Colon (tissue), 2 donors: ENCODE measurements around the gene AGL.
"Not testable (repeated sequence)": the region's sequence is repeated elsewhere in the genome, so short reads cannot be mapped to it uniquely, and the experiment has no call there.

Experiments
- FAIRE-seq: peaks from 2 replicates; lab custom pipeline; 2012; peaks lifted over from hg19 to GRCh38; lab: Jason Lieb, UNC
- donor health status: control.
- donor health status: control.

Gene AGL

DNA sequence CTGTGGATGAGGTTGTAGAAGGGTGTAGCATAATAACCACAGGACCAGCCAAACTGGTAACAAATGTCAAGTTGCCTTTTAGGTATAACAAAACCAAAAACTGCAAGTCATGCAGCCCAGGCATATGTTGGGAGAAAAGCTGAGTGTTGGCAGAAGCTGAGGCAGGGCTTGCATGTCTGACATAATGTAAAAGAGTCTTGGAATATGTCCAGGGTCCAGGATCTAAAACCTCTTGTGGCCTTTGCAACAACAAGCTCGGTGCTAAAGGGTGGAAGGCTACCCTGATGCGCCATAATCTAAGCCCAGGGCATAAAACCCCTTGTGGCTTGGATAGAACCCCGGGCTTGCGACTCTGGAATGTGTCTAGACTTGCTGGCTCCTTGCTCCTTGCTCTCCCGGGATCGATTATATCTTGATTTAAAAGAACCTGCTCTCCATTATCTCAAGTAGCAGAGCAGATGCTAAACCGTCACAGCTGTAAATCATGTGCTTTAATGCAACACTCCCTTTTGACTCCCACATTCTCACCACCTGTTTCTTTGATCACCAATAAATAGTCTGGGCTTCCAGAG is 93.1 kb downstream of the AGL start:
- no peak for FAIRE-seq

DNA sequence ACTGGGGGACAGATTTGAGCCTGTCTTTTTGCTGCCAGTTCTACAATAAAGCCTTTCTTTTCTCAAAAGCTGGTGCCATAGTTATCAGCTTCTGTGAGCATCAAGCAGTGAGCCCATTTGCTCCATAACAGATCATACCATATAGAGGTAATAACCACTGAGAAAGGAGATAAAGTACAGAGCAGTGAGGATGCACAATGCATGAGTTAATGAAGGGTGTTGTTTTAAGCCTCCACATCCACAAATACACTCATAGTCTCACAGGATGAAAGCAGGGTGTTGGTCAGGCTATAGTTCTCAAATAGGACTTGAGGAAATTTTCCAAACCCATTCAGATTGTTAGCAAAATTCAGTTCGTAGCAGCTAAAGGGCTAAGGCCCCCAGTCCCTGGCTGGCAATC is 94.0 kb downstream of the AGL start:
- no peak for FAIRE-seq

DNA sequence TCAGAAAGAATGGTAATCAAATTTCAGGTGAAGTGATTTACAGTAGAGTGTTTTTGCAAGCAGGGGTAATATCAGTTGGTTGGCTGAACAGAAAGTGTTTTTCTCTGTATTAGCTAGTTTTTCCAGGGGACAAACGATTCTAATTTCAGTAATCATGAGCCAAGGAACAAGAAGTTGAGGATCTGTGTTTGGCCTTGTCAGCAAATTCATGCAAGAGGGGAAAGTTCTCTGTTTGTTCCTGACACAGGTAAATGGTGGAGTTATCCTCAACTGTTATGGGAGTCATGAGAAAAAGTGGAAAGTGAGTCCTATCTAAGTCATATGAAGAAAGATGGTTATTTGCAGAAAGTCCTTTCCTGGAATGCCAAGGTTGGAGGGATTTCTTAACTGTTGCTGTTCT is 95.0 kb downstream of the AGL start:
- FAIRE-seq = no peak

DNA sequence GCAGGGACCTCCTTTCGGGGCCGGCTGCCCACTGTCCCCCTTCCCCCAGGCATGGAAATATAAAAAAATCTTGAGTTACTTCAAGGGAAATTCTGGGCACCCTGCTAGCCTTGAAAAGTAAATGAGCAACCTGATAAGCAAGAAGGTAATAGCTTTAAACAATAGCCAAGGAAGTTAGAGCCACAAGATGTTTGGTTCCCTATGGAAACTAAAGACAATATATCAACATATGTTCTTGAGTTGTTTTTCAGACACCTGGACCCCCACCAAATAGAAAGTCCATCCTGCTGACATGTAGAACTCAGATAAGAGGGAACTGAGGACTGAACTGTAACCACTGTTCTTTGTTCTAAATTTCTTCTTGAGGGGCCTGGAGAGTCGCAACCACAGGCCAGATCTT is 100.3 kb downstream of the AGL start:
- FAIRE-seq = no peak

DNA sequence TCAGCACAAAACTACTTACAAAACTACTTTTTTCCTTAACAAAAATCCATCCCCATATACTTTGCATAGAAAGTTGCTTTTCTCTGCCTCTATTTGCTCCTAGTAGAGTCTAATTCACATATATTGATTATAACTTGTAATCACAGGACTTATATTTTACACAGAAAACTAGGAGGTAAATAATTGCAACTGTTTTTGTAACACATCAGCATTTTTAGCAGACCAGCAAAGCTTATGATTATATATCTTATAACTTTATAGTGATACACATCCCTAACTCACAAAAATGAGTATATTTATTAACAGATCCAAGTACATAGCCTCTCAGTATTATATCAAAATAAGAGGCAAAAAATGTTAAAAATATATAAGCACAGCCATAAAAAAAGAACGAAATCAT is 102.4 kb downstream of the AGL start:
- FAIRE-seq = no peak

DNA sequence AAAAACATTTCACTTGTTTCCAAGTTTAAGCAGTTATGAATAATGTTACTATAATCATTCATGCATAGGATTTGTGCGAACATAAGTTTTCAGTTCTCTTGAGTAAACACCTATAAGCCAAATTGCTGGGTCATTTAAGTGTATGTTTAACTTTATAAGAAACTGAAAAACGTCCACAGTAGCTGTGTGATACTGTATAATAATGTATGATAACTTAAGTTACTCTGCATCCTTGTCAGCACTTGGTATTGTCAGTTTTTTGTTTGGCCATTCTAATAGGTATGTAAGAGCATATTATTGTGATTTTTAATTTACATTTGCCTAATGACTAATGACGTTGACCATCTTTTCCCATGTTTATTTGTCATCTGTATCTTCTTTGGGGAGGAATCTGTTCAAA is 105.2 kb downstream of the AGL start:
- no peak for FAIRE-seq

DNA sequence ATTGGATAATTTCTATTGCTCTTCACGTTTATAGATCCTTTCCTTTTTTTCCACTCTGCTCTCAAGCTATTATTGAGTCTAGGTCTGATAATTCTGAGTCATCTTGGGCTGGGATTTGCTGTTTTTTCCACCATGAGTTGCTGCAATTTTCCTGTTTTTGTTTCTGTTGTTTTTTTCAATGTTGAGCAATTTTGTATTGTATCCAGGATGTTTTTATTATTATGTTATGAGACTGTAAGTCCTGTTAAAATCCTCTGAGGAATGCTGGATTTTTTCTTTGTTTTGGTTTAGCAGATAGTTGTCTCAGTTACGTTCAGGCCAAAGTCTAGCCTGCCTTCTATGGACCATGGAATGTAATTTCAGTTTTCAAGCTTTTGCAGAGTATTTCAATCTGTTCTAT is 106.6 kb downstream of the AGL start:
- FAIRE-seq = no peak

DNA sequence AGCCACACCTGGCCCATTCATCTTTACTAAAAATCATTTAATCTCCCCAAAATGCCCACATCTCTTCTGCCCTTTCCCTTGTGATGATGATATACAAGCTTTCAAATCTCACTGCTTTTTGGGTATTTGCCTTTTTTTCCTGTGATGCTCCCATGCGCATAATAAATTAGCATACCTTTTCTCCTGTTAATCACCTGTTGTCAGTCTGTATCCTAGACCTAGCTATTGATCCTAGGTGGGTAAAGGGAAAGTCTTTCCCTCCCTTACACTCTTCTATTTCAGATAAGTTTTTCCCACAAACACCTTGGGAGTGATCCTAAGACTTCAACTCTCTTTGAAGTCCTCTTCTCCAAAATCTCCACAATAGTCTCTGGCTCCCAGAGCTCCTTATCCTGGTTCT is 107.7 kb downstream of the AGL start:
- FAIRE-seq = no peak

DNA sequence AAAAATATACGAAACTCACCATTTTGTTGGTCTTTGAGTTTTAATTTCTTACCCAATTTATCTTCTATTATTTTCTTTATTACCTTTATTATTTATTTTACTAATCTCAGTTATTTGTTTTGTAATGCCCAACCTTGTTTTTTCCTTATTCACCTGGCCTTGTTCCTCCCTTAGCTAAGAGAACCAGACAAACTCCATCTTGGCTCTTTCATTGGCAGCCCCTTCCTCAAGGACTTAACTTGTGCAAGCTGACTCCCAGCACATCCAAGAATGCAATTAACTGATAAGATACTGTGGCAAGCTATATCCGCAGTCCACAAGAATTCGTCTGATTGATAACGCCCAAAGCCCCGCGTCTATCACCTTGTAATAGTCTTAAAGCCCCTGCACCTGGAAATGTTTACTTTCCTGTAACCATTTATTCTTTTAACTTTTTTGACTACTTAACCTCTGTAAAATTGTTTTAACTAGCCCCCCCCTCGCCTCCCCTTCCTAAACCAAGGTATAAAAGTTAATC is 109.1 kb downstream of the AGL start:
- FAIRE-seq = not testable (repeated sequence)

DNA sequence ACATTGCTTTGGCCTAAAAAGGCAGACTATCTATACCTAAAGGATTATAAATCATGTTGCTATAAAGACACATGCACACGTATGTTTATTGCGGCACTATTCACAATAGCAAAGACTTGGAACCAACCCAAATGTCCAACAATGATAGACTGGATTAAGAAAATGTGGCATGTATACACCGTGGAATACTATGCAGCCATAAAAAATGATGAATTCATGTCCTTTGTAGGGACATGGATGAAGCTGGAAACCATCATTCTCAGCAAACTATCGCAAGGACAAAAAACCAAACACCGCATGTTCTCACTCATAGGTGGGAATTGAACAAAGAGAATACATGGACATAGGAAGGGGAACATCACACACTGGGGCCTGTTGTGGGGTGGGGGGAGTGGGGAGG is 110.1 kb downstream of the AGL start:
- not testable (repeated sequence) for FAIRE-seq

DNA sequence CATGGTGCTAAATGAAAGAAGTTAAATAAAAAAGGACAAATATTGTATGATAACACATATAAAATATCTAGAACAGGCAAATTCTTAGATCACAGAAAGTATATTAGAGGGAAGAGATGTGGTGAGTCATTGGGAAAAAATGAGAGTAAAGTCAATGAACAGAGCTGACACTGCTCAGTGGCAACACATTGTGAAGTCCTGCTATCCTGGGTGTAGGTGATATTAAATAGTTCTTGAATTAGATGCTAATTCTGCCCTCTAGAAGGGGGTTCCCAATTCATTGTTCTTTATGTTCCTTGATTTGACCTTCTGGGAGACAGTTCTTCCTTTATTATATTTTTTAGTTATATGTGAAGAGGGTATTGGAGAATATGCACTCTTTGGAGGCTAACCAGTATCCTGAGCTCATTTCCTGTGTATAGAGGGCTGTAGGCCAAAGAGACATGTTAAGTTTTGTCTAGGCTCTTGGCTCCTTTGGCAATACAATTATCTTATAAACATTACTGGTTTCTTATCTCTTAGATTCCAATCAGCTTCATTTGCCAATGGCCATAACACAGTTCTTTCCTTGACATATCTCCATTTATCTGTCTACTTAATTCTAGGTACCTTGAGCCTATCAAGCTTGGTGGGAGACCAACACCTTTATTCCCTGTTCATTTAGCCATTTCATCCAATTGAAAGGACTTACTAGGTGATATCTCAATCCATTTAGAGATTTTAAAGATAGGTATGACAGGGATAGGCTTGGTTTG is 113.1 kb downstream of the AGL start:
- FAIRE-seq = no peak

DNA sequence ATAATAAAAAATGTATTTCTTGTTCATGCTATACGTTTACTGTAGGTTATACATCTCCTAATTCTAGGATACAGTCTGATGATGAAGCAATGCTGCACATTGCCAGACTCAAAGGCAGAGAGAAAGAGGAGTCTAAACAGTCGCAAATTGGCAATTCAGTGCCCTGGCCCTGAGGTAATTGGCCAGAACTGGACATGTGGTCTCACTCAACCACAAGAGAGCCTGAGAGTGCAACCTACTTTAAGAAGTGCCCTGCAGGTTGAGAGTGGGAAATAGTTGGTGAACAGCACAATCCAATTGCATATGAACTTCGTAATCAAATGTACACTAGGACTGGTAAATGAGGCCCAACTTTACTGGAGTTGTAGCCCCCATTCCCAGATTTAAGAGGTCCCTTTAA is 114.6 kb downstream of the AGL start:
- FAIRE-seq = no peak

DNA sequence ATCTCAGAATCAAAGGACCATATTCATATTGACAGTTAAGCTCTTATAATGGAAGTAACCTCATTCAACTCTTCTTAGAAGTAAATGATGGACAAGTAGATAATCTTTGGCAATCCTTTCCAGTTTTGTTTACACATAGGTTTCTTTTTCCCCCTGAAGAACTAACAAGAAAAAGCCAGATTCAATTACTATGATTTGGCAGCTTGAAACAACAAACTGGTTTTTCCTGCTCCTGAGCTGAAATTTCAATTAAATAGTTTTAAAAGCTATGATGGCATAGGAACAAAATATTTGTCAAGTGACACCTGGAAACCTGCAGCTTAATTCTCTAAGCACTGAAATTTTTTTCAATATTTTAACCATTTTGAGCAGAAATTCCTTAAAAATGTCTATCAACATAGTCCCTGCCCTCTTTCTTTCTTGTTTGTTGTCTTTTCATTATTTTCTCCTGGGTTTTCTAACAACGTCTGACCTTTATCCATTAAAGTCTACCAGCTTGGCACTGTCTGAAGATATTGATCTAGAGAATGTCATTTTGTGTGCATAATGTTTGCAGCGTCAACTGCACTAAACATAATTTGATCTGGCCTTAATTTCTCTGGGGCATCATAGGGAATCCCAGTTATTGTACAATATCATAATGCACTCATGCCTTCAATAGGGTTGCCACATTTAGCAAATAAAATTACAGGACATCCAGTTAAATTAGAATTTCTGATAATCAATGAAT is 115.7 kb downstream of the AGL start:
- no peak for FAIRE-seq

DNA sequence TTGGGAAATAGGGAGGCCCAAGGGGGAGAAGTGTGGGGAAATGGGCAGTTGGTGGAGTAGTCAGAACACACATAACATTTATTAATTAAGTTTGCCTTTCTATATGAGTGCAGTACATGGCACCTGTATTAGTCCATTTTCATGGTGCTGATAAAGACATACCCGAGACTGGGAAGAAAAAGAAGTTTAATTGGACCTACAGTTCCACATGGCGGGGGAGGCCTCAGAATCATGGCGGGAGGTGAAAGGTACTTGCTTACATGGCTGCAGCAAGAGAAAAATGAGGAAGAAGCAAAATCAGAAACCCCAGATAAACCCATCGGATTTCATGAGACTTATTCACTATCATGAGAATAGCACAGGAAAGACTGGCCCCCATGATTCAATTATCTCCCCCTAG is 118.1 kb downstream of the AGL start:
- FAIRE-seq = no peak

DNA sequence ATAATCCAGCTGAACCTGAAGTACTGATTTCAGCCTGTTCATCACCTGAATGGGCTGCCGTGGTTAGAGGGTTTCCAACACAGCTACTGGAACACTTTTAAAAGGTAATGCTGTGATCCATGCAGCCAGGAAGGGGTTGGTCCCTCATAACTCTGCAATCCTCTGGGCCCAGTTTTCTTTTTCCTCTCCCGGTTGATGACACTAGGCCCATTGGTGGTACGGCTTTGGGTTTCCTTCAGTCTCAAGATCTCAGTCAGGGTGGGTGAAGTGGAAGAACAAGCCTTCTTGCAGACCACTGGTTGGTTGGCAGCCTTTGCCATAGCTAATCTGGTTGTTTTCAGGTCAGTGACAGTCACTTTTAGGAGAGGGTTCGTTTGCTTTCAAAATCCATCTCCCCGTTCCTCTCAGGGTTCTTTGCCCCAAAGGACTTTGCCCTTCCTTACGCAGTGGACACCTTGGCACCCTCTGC is 119.1 kb downstream of the AGL start:
- no peak for FAIRE-seq

DNA sequence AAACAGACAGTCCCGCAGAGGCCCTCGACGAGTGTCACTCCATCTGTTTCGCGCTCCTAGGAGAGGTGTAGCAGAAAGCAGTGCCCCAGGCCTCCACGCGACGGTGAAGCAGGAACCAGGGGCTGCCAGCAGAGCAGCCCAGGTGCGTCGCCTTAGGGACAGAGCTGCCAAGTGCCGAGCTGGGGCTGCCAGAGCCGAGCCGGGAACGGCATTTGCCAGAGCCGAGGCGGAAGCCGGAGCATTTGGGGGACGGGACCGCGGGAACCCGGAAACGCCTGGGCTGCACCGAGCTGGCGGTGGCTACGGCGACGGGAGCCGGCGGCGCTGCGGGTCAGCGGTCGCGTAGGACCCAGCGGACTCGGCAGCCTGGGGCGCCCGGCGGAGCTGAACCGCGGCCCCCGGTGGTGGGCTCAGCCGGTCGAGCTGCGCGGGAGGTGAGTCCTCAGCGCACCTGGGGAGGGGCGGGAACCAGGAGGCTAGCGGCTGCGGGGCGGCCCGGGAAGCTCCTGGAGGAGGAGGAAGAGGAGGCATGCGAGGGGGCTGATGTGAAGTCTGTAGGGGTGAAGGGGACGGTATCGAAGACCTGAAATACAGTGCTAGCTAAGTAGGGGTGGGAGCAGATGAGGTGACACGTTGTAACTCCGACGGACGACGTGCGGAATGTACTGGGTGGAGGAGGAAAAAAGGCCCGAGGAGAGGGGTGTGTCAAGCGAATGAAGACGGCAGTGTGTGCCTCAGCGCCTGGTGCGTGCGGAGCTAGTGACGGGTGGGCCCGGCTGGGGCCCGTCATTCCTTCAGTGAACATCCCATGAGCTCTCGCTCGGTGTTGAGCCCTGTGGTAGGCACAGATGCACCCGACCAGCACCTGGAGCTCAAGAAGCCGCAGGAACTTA is 119.8 kb downstream of the AGL start, which contains the start of gene SLC35A3:
SLC35A3 (plus strand) TSS at position 268 of the 893 bp plus-strand sequence. CDS start 23,559 bp downstream, outside the sequence.
- no peak for FAIRE-seq

DNA sequence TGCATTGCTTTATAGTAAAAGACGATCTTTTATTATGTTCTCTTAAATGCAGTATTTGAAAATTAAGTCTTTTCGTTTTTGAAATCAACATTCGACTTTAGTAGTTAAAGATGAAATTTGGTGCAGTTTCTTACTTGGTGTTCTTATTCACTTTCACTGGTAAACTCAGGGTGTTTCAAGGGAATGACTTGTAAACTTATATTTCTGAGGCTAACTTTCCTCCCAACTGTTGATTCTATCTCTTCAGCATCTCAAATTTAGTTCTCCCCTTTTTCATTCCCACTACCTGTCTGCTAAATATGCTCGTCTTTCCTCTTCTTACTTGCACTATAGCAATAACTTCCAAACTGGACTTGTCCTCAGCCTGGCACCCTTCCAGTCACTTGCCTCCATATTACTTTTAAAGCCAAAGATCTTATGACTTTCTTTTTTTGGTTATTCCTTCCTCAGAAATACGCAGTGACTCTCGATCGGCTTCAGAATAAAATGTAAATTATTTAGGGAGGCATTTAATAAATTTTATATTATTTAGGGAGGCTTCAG is 120.6 kb downstream of the AGL start:
- FAIRE-seq = no peak

DNA sequence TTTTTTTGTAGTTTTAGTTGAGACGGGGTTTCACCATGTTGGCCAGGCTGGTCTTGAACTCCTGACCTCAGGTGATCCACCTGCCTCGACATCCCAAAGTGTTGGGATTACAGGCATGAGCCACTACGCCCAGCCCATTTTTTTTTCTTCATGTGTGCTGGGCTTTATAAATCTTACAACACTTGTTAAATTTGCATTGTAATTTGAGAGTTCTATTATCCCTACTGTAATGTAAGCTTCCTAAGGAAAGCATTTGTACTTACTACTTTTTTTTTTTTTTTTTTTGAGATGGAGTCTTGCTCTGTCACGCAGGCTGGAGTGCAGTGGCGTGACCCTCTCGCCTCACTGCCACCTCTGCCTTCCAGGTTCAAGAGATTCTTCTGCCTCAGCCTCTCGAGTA is 121.9 kb downstream of the AGL start:
- not testable (repeated sequence) for FAIRE-seq
